H9 (cell line): Measurements from ENCODE around the gene DMWD. TPM values are rescaled to one million over a fixed set of nuclear protein-coding genes. Genes with fewer than 3 reads are reported as not detected.

Source experiments
- DNase-seq: peaks from one replicate; pipeline ENCODE4 v3.0.0-alpha.2; 2017
- H2AFZ ChIP-seq: one replicate; pipeline ENCODE4 v1.6.1; 2013; ENCODE audit warnings: mild to moderate bottlenecking, low read length, control low read depth, moderate library complexity
- H2AK5ac ChIP-seq: 2 replicates; pipeline ENCODE4 v1.6.1; 2013; ENCODE audit warnings: low read length, control low read depth, mixed read lengths; ENCODE audit not compliant: insufficient read length
- H2BK120ac ChIP-seq: one replicate; pipeline ENCODE4 v1.6.1; 2013; ENCODE audit warnings: low read depth, mild to moderate bottlenecking, low read length, control low read depth, inconsistent platforms; ENCODE audit not compliant: poor library complexity, severe bottlenecking
- H2BK12ac ChIP-seq: 2 replicates; pipeline ENCODE4 v1.6.1; 2013; ENCODE audit warnings: low read length, control low read depth, mixed read lengths, low read depth; ENCODE audit not compliant: insufficient read length
- H2BK15ac ChIP-seq: 2 replicates; pipeline ENCODE4 v1.6.1; 2013; ENCODE audit warnings: low read depth, low read length, control low read depth
- H2BK20ac ChIP-seq: one replicate; pipeline ENCODE4 v1.6.1; 2013; ENCODE audit warnings: low read depth, mild to moderate bottlenecking, low read length, control low read depth, inconsistent platforms; ENCODE audit not compliant: poor library complexity, severe bottlenecking
- H2BK5ac ChIP-seq: 2 replicates; pipeline ENCODE4 v1.6.1; 2013; ENCODE audit warnings: low read length, control low read depth, mixed read lengths; ENCODE audit not compliant: insufficient read length
- H3K14ac ChIP-seq: 2 replicates; pipeline ENCODE4 v1.6.1; 2013; ENCODE audit warnings: low read length, control low read depth; ENCODE audit not compliant: insufficient read depth
- H3K18ac ChIP-seq: 2 replicates; pipeline ENCODE4 v1.6.1; 2013; ENCODE audit warnings: low read depth, mild to moderate bottlenecking, mixed read lengths, low read length, control low read depth; ENCODE audit not compliant: insufficient read length
- H3K23ac ChIP-seq: 2 replicates; pipeline ENCODE4 v1.6.1; 2013; ENCODE audit warnings: low read length, control low read depth, mixed read lengths, low read depth; ENCODE audit not compliant: insufficient read length
- H3K23me2 ChIP-seq: 2 replicates; pipeline ENCODE4 v1.6.1; 2013; ENCODE audit warnings: low read depth, mild to moderate bottlenecking, mixed read lengths, low read length, control low read depth; ENCODE audit not compliant: insufficient read length, poor library complexity, severe bottlenecking
- H3K27ac ChIP-seq: 2 replicates; pipeline ENCODE4 v1.5.1; 2013; ENCODE audit warnings: low read length, control low read depth, mixed read lengths, low read depth; ENCODE audit not compliant: insufficient read length
- H3K27me3 ChIP-seq: 2 replicates; pipeline ENCODE4 v1.6.1; 2013; ENCODE audit warnings: low read length, control low read depth, inconsistent platforms; ENCODE audit not compliant: insufficient read depth
- H3K4ac ChIP-seq: 2 replicates; pipeline ENCODE4 v1.6.1; 2013; ENCODE audit warnings: low read depth, mild to moderate bottlenecking, control low read depth, inconsistent platforms, low read length, moderate library complexity
- H3K4me1 ChIP-seq: 2 replicates; pipeline ENCODE4 v1.6.1; 2013; ENCODE audit warnings: low read length, control low read depth, inconsistent platforms; ENCODE audit not compliant: insufficient read depth
- H3K4me2 ChIP-seq: 2 replicates; pipeline ENCODE4 v1.6.1; 2013; ENCODE audit warnings: low read length, control low read depth, mixed read lengths; ENCODE audit not compliant: insufficient read length, insufficient read depth
- H3K56ac ChIP-seq: 2 replicates; pipeline ENCODE4 v1.6.1; 2013; ENCODE audit warnings: low read depth, mild to moderate bottlenecking, mixed read lengths, low read length, control low read depth; ENCODE audit not compliant: insufficient read length
- H3K79me1 ChIP-seq: 2 replicates; pipeline ENCODE4 v1.6.1; 2013; ENCODE audit warnings: low read depth, mild to moderate bottlenecking, moderate library complexity, low read length, control low read depth, inconsistent platforms; ENCODE audit not compliant: insufficient read depth, poor library complexity, severe bottlenecking
- H3K79me2 ChIP-seq: 2 replicates; pipeline ENCODE4 v1.6.1; 2013; ENCODE audit warnings: low read length, control low read depth, inconsistent platforms; ENCODE audit not compliant: insufficient read depth
- H3K9ac ChIP-seq: 2 replicates; pipeline ENCODE4 v1.6.1; 2013; ENCODE audit warnings: low read length, control low read depth, mixed read lengths; ENCODE audit not compliant: insufficient read length; ENCODE audit errors: extremely low read depth
- H3K9me3 ChIP-seq: one replicate; pipeline ENCODE4 v1.6.1; 2013; ENCODE audit warnings: low read depth, low read length, inconsistent platforms; ENCODE audit not compliant: control insufficient read depth
- H3T11ph ChIP-seq: one replicate; pipeline ENCODE4 v1.6.1; 2013; ENCODE audit warnings: mild to moderate bottlenecking, low read length, control low read depth, inconsistent platforms
- H4K20me1 ChIP-seq: one replicate; pipeline ENCODE4 v1.6.1; 2013; ENCODE audit not compliant: control insufficient read depth, insufficient read length, insufficient read depth
- H4K5ac ChIP-seq: 2 replicates; pipeline ENCODE4 v1.6.1; 2013; ENCODE audit warnings: low read depth, mild to moderate bottlenecking, mixed read lengths, low read length, control low read depth; ENCODE audit not compliant: insufficient read length
- H4K8ac ChIP-seq: replicated peaks from 2 replicates; pipeline ENCODE4 v1.6.1; 2013; ENCODE audit warnings: low read length, control low read depth, mixed read lengths, low read depth; ENCODE audit not compliant: insufficient read length
- H4K91ac ChIP-seq: 2 replicates; pipeline ENCODE4 v1.6.1; 2013; ENCODE audit warnings: low read depth, mild to moderate bottlenecking, moderate library complexity, mixed read lengths, low read length, control low read depth; ENCODE audit not compliant: insufficient read length
- H3K27ac Mint-ChIP-seq, 3 experiments: 2 replicates in 2 of 3; 3 replicates in 1 of 3; pipeline ENCODE4 v1.8.0; 2020 to 2021; ENCODE audit warnings: mixed read lengths in 3 of 3, mild to moderate bottlenecking in 1 of 3, moderate library complexity in 1 of 3
- H3K27me3 Mint-ChIP-seq: 2 replicates; pipeline ENCODE4 v1.8.0; 2021; ENCODE audit warnings: low read depth, mild to moderate bottlenecking, moderate library complexity, mixed read lengths
- H3K36me3 Mint-ChIP-seq, 3 experiments: 2 replicates in 2 of 3; 3 replicates in 1 of 3; pipeline ENCODE4 v1.8.0; 2020 to 2021; ENCODE audit warnings: low read depth in 3 of 3, mixed read lengths in 3 of 3; ENCODE audit not compliant: insufficient read depth in 1 of 3
- H3K4me1 Mint-ChIP-seq, 2 experiments: 2 replicates each; pipeline ENCODE4 v1.8.0; 2020; ENCODE audit warnings: mixed read lengths in 2 of 2
- H3K4me3 Mint-ChIP-seq, 2 experiments: 2 replicates in 1 of 2; 3 replicates in 1 of 2; pipeline ENCODE4 v1.8.0; 2020 to 2021; ENCODE audit warnings: mild to moderate bottlenecking in 2 of 2, mixed read lengths in 2 of 2, moderate library complexity in 1 of 2
- H3K9me3 Mint-ChIP-seq, 2 experiments: 2 replicates in 1 of 2; 3 replicates in 1 of 2; pipeline ENCODE4 v1.8.0; 2020; ENCODE audit warnings: mild to moderate bottlenecking in 2 of 2, mixed read lengths in 2 of 2, moderate library complexity in 1 of 2
- WGBS: extraction: QIAGEN DNeasy Blood & Tissue Kit; methylation state at CpG from one replicate; pipeline ENCODE4 v1.1.7; 2013; ENCODE audit warnings: missing lambda C conversion rate, low lambda C conversion rate, mixed read lengths; ENCODE audit not compliant: insufficient read length; ENCODE audit errors: extremely low coverage; 5-methylcytosine and 5-hydroxymethylcytosine counted together
- total RNA-seq: library from RNA; stranded (reverse); gene quantifications from 2 replicates; pipeline ENCODE4 v1.2.1, GENCODE V29; 2021
- TF ChIP-seq, protein P1 (sequence below): fragments of 200-600 bp; sonication (generic); conservative IDR thresholded peaks from 3 replicates; pipeline ENCODE4 v1.8.0; 2021; ENCODE audit warnings: antibody characterized with exemption, mild to moderate bottlenecking

Gene DMWD
- total RNA-seq, 1 experiment from 2014 or later: 75.1 TPM

DNA sequence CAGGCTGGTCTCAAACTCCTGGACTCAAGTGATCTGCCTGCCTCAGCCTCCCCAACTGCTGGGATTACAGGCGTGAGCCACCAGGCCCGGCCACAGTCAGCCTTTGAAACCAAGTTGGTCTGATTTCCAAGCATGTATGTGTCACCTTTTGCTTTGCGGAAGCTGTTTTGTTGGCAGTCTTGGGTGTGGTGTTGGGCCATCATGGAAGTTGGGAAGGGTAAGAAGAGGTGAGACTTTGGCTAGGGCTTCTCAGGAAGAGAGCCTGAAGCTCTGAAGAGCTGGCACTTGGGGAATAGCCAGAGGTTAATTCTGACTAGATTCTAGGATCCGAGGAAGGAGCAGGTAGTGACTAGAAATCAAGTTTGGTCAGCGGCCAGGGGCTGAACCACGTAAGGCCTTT is 19.7 kb upstream of the DMWD start:
- H3K9me3 Mint-ChIP-seq: no peaks in the 10 kb centered on the region
- no peak overlapping the region for H4K8ac ChIP-seq
- H2BK15ac ChIP-seq: no peak overlapping the region
- H3K4me3 Mint-ChIP-seq: peak overlapping the region in 1 of 2 experiments; percentile 38; a peak in 3 of 5 replicates
- H4K5ac ChIP-seq: no peak overlapping the region
- no peaks in the 10 kb centered on the region for H3K4me1 ChIP-seq
- H3K27ac ChIP-seq: no peak overlapping the region
- H3K9me3 ChIP-seq: no peaks in the 10 kb centered on the region
- H3K36me3 Mint-ChIP-seq: peaks cover 1 to 6% (median 5%) of the 10 kb centered on the region in 3 experiments; a peak in 3 of 7 replicates
- H4K20me1 ChIP-seq: no peaks in the 10 kb centered on the region
- H3K4me2 ChIP-seq: no peak overlapping the region
- H2BK5ac ChIP-seq: no peak overlapping the region
- no peak overlapping the region for H3T11ph ChIP-seq
- no peak overlapping the region for H2BK120ac ChIP-seq
- no peak overlapping the region for H2AK5ac ChIP-seq
- no peak for DNase-seq
- H3K27ac Mint-ChIP-seq: no peak overlapping the region
- no peak overlapping the region for H3K9ac ChIP-seq
- H3K4ac ChIP-seq: no peak overlapping the region
- H2AFZ ChIP-seq: no peak overlapping the region
- no peaks in the 10 kb centered on the region for H3K27me3 ChIP-seq
- peaks cover 13% of the 10 kb centered on the region for H3K23me2 ChIP-seq
- no peak overlapping the region for H4K91ac ChIP-seq
- H3K4me1 Mint-ChIP-seq: peaks cover 14 to 20% of the 10 kb centered on the region in 2 experiments
- H3K23ac ChIP-seq: no peak overlapping the region
- H2BK20ac ChIP-seq: no peak overlapping the region
- H3K79me1 ChIP-seq: no peaks in the 10 kb centered on the region
- H3K14ac ChIP-seq: no peak overlapping the region
- H3K18ac ChIP-seq: no peak overlapping the region
- peaks cover 11% of the 10 kb centered on the region for H3K27me3 Mint-ChIP-seq
- WGBS: no CpG with 5 or more reads among the region's 6 CpGs
- TF ChIP-seq, protein P1, sequence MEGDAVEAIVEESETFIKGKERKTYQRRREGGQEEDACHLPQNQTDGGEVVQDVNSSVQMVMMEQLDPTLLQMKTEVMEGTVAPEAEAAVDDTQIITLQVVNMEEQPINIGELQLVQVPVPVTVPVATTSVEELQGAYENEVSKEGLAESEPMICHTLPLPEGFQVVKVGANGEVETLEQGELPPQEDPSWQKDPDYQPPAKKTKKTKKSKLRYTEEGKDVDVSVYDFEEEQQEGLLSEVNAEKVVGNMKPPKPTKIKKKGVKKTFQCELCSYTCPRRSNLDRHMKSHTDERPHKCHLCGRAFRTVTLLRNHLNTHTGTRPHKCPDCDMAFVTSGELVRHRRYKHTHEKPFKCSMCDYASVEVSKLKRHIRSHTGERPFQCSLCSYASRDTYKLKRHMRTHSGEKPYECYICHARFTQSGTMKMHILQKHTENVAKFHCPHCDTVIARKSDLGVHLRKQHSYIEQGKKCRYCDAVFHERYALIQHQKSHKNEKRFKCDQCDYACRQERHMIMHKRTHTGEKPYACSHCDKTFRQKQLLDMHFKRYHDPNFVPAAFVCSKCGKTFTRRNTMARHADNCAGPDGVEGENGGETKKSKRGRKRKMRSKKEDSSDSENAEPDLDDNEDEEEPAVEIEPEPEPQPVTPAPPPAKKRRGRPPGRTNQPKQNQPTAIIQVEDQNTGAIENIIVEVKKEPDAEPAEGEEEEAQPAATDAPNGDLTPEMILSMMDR: no peak
- no peak overlapping the region for H3K56ac ChIP-seq
- no peaks in the 10 kb centered on the region for H3K79me2 ChIP-seq
- H2BK12ac ChIP-seq: no peak overlapping the region
